MCF 10A (cell line): Measurements from ENCODE around the gene HNRNPM. TPM values are rescaled to one million over a fixed set of nuclear protein-coding genes. Genes with fewer than 3 reads are reported as not detected.
"Not testable (repeated sequence)": the region's sequence is repeated elsewhere in the genome, so short reads cannot be mapped to it uniquely, and the experiment has no call there.

Experiments
- BruUV-seq: library from RNA; stranded (reverse); fragments of 400-500 nt; replicated peaks from 2 replicates; lab custom pipeline; 2021; lab: Mats Ljungman, UMichigan
- CTCF ChIA-PET: fragments of 300-600 bp; sonication (Branson Sonifier 250); formaldehyde crosslinking; extraction: SDS; loops from one replicate; lab custom pipeline; 2021; ENCODE audit warnings: antibody characterized with exemption, inconsistent platforms; lab: Yijun Ruan, JAX
- POLR2A ChIA-PET: fragments of 300-600, 350-650 bp; sonication (Branson Sonifier 250); formaldehyde crosslinking; extraction: SDS; loops from one replicate; lab custom pipeline; 2020; ENCODE audit warnings: antibody characterized with exemption, inconsistent platforms; lab: Yijun Ruan, JAX
- DNase-seq: peaks from one replicate; pipeline ENCODE4 v3.0.0-alpha.2; 2018; ENCODE audit not compliant: unreplicated experiment
- H3K27ac Mint-ChIP-seq: one replicate; pipeline ENCODE4 v1.8.0; 2022; ENCODE audit warnings: mild to moderate bottlenecking, low read depth, mixed read lengths; ENCODE audit not compliant: unreplicated experiment
- H3K27me3 Mint-ChIP-seq: one replicate; pipeline ENCODE4 v1.8.0; 2022; ENCODE audit warnings: mixed read lengths; ENCODE audit not compliant: insufficient read depth, unreplicated experiment
- H3K36me3 Mint-ChIP-seq: one replicate; pipeline ENCODE4 v1.8.0; 2022; ENCODE audit warnings: mild to moderate bottlenecking, moderate library complexity, mixed read lengths; ENCODE audit not compliant: insufficient read depth, unreplicated experiment
- H3K4me1 Mint-ChIP-seq: one replicate; pipeline ENCODE4 v1.8.0; 2022; ENCODE audit warnings: mixed read lengths; ENCODE audit not compliant: insufficient read depth, unreplicated experiment
- H3K4me3 Mint-ChIP-seq: one replicate; pipeline ENCODE4 v1.8.0; 2022; ENCODE audit warnings: mild to moderate bottlenecking, moderate library complexity, mixed read lengths; ENCODE audit not compliant: unreplicated experiment
- H3K9me3 Mint-ChIP-seq: one replicate; pipeline ENCODE4 v1.8.0; 2022; ENCODE audit warnings: mixed read lengths; ENCODE audit not compliant: unreplicated experiment
- intact Hi-C: fragments of 100-400 bp; cut with micrococcal nuclease; formaldehyde crosslinking; loops from 2 replicates; pipeline ENCODE4 v1.14.1; 2022
- total RNA-seq: library from RNA; stranded (reverse); gene quantifications from 2 replicates; pipeline ENCODE4 v1.2.3, GENCODE V29; 2022
- TF ChIP-seq, protein P1 (sequence below): fragments of 200-600 bp; IDR thresholded peaks from one replicate; pipeline ENCODE4 v1.8.0; 2022; ENCODE audit warnings: antibody characterized with exemption, mild to moderate bottlenecking; ENCODE audit not compliant: unreplicated experiment

The HNRNPM gene
- total RNA-seq, 1 experiment from 2014 or later = 161 TPM

DNA sequence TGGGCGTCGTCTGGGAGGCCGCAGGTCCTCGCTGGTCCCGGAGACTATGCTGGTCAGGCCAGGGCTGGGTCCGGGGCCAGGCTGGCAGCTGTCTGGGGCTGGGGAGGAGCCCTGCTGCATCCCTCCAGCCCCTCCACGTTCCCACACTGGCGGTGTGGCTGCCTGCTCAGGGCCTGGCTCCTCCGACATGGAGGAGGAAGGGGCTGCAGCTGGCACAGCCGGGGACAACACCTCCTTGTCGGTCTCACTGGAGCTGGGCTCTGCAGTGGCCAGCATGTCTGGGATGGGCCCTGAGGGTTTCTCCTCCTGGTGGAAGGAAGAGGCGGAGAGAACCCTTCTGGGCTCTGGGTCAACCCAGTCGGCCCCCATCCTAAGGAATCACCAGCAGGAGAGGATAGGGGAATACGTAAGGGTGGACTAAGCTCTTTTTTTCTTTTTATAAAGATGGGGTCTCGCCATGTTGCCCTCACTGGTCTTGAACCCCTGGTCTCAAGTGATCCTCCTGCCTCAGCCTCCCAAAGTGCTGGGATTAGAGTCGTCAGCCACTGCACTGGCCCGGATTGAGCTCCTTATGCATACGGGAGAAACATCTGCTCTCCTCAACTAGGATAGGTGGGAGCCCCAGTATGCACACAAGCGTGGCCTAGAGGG, 68.4 kb downstream of the HNRNPM start:
- POLR2A ChIA-PET = interaction anchor here (0.6 to 2.5 kb wide), 17 partner anchors 9 to 1044 kb away, joined by 3 to 40 read pairs (median 4); partner anchors contain the start of genes HNRNPM, MARCHF2, NDUFA7 and RPS28

DNA sequence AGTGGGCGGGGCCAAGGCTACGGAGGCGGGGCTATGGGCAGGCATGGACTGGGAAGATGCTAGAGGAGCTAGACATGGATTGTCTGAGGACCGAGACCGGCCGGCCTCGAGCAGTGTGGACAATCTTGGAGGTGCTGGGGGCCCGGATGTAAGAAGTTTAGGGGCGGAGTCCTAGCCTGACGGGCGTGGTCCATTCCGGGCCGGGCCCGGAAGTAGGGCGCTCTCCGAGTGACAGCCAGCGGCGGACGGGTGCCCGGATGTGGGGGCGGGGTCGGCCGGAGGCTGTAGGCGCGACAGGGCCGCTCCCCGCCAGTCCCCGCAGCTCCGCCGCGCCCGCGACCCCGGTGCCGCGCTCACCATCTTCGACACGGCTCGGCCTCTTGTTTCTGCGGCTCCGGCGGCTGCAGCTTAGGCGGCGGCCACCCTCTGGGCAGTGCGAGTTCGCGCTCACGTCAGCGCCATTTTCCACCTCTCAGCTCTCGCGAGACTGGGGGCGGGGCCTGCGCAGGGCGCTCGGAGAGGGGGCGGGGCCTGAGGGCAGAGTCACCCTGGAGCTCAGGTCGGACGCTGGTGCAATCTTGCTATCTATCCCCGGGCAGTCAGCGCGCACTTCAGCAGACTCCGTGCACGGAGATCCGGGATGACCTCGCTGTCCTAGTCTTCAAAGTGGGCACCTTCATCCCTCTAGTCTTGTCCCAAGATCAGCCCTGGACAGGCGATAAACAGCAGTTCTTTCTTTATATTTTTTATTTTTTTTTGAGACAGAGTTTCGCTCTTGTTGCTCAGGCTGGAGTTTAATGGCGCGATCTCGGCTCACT, 69.1 kb downstream of the HNRNPM start, which contains the start of gene ZNF414:
Gene ZNF414 (minus strand): TSS at position 481 of the 818 bp plus-strand sequence. CDS start 121 bp downstream, at position 360.
- ChIA-PET CTCF (interaction anchor here (0.5 to 4.3 kb wide), 9 partner anchors 14 to 404 kb away, joined by 3 to 28 read pairs (median 3); partner anchors contain the start of gene MYO1F), POLR2A (interaction anchor here (0.5 to 2.5 kb wide), 26 partner anchors 9 to 1162 kb away, joined by 3 to 40 read pairs (median 3); partner anchors contain the start of genes HNRNPM, MARCHF2, NDUFA7 and RAB11B)
- Mint-ChIP-seq H3K4me1 (peaks cover 15% of the 10 kb centered on the region), H3K9me3 (no peaks in the 10 kb centered on the region), H3K4me3 (peak within 1 kb of the TSS; percentile 85), H3K36me3 (peaks cover 24% of the 10 kb centered on the region), H3K27ac (peak within 1 kb of the TSS; percentile 99), H3K27me3 (no peaks in the 10 kb centered on the region)
- DNase-seq = peak; percentile 98
- BruUV-seq = TSS peak; percentile 70
- TF ChIP-seq, protein P1, sequence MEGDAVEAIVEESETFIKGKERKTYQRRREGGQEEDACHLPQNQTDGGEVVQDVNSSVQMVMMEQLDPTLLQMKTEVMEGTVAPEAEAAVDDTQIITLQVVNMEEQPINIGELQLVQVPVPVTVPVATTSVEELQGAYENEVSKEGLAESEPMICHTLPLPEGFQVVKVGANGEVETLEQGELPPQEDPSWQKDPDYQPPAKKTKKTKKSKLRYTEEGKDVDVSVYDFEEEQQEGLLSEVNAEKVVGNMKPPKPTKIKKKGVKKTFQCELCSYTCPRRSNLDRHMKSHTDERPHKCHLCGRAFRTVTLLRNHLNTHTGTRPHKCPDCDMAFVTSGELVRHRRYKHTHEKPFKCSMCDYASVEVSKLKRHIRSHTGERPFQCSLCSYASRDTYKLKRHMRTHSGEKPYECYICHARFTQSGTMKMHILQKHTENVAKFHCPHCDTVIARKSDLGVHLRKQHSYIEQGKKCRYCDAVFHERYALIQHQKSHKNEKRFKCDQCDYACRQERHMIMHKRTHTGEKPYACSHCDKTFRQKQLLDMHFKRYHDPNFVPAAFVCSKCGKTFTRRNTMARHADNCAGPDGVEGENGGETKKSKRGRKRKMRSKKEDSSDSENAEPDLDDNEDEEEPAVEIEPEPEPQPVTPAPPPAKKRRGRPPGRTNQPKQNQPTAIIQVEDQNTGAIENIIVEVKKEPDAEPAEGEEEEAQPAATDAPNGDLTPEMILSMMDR = no peak
- intact Hi-C loops = loop anchor here (2.0 kb wide), 1 partner anchor 69 kb away; the partner anchor contains the start of gene HNRNPM

More for the DNA sequence above, 68.4 kb downstream of the HNRNPM start:
- TF ChIP-seq, protein P1 = no peak
- peaks cover 15% of the 10 kb centered on the region for H3K4me1 Mint-ChIP-seq
- CTCF ChIA-PET = interaction anchor here (0.5 to 4.3 kb wide), 8 partner anchors 13 to 159 kb away, joined by 3 to 28 read pairs (median 3); partner anchors contain the start of gene MYO1F
- H3K27ac Mint-ChIP-seq = peak overlapping the region; percentile 99
- BruUV-seq = no TSS peak
- peaks cover 24% of the 10 kb centered on the region for H3K36me3 Mint-ChIP-seq
- no peaks in the 10 kb centered on the region for H3K9me3 Mint-ChIP-seq
- DNase-seq = no peak
- intact Hi-C loops = loop anchor here (2.0 kb wide), 1 partner anchor 68 kb away; the partner anchor contains the start of gene HNRNPM
- H3K4me3 Mint-ChIP-seq = peak overlapping the region; percentile 85
- H3K27me3 Mint-ChIP-seq = no peaks in the 10 kb centered on the region

DNA sequence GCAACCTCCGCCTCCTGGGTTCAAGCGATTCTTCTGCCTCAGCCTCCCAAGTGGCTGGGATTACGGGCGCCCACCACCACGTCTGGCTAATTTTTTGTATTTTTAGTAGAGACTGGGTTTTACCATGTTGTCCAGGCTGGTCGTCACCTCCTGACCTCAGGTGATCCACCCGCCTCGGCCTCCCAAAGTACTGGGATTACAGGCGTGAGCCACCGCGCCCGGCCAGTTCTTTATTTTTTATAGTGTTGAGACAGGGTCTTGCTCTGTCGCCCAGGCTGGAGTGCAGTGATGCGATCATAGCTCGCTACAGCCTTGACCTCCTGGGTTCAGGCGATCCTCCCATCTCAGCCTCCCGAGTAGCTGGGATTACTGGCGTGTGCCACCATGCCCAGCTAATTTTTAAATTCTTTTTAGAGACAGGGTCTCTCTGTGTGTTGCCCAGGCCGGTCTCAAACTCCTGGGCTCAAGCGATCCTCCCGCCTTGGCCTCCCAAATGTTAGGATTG, 69.8 kb downstream of the HNRNPM start:
- H3K27me3 Mint-ChIP-seq, DNase-seq, H3K9me3 Mint-ChIP-seq, intact Hi-C loops: not testable (repeated sequence)
- H3K27ac Mint-ChIP-seq = peak overlapping the region; percentile 99
- H3K4me1 Mint-ChIP-seq = peaks cover 15% of the 10 kb centered on the region
- ChIA-PET CTCF (interaction anchor here (0.6 to 4.3 kb wide), 5 partner anchors 65 to 179 kb away, joined by 3 to 28 read pairs (median 4); partner anchors contain the start of gene MYO1F), POLR2A (interaction anchor here (0.5 to 2.5 kb wide), 18 partner anchors 8 to 1159 kb away, joined by 3 to 40 read pairs (median 4); partner anchors contain the start of genes HNRNPM, MARCHF2, NDUFA7 and RAB11B)
- H3K4me3 Mint-ChIP-seq = peak overlapping the region; percentile 85
- TSS peak; percentile 89 for BruUV-seq
- peaks cover 24% of the 10 kb centered on the region for H3K36me3 Mint-ChIP-seq

DNA sequence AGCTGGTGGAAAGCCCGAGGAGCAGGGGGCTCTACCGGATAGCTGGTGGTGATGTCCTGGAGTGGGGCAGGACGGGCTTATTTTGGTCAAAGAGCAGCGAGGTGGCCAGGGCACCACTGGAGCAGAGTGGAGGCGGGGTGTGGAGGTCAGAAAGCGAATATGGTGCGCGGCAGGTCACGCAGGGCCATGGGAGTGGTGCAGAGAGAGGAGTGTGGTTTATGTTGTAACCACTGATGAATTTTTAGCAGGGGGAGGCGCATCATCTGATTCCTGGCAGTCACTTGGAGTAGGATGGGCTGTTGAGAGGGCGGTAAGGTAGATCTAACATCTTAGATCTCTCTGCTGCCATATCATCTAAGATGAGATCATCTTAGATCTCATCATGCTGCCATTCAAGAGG, 70.5 kb downstream of the HNRNPM start:
- intact Hi-C loops = no loop called here
- Mint-ChIP-seq H3K9me3 (no peaks in the 10 kb centered on the region), H3K4me1 (peaks cover 15% of the 10 kb centered on the region), H3K27me3 (no peaks in the 10 kb centered on the region), H3K4me3 (no peak overlapping the region), H3K36me3 (peaks cover 16% of the 10 kb centered on the region), H3K27ac (no peak overlapping the region)
- no TSS peak for BruUV-seq
- ChIA-PET POLR2A (interaction anchor here (0.7 to 2.5 kb wide), 3 partner anchors 11 to 154 kb away, joined by 3 to 40 read pairs (median 8); partner anchors contain the start of gene HNRNPM), CTCF (interaction anchor here (4.3 kb wide), 1 partner anchor 64 kb away, joined by 28 read pairs; the partner anchor contains the start of gene MYO1F)
- TF ChIP-seq, protein P1 = no peak
- DNase-seq = no peak
